RWPE1 (cell line): ENCODE data around the gene PTPRU.
"Not testable (repeated sequence)": the region's sequence is repeated elsewhere in the genome, so short reads cannot be mapped to it uniquely, and the experiment has no call there.

Experiments
- CTCF ChIA-PET: fragments of 350-600 bp; sonication (Branson Sonifier 250); formaldehyde crosslinking; extraction: SDS; loops from one replicate; lab custom pipeline; 2021; lab: Yijun Ruan, JAX
- POLR2A ChIA-PET: fragments of 400-600 bp; formaldehyde crosslinking; extraction: SDS; loops from one replicate; lab custom pipeline; 2020; ENCODE audit warnings: antibody characterized with exemption; ENCODE audit not compliant: low non-redundant PET; lab: Yijun Ruan, JAX
- DNase-seq: peaks from one replicate; pipeline ENCODE4 v3.0.0; 2012; ENCODE audit warnings: low spot score
- H3K27ac ChIP-seq: fragments of 450-650 bp; 2 replicates; pipeline ENCODE4 v1.5.1; 2017
- TF ChIP-seq, protein P1 (sequence below): fragments of 450-650 bp; conservative IDR thresholded peaks from 2 replicates; pipeline ENCODE4 v1.5.1; 2017; ENCODE audit warnings: low read depth, mild to moderate bottlenecking

The PTPRU gene

GRCh38 chr1:29227511-29227910 lies 8.8 kb upstream of the PTPRU start:
- ChIA-PET POLR2A (no interaction called here), CTCF (interaction anchor here (0.7 kb wide), 1 partner anchor 158 kb away, joined by 6 read pairs; no protein-coding TSS in a partner anchor)

GRCh38 chr1:29230204-29230552 lies 6.1 kb upstream of the PTPRU start:
- H3K27ac ChIP-seq = peak overlapping the region; percentile 51; the same call in 1 of the 2 replicates
- POLR2A ChIA-PET = no interaction called here
- TF ChIP-seq, protein P1, sequence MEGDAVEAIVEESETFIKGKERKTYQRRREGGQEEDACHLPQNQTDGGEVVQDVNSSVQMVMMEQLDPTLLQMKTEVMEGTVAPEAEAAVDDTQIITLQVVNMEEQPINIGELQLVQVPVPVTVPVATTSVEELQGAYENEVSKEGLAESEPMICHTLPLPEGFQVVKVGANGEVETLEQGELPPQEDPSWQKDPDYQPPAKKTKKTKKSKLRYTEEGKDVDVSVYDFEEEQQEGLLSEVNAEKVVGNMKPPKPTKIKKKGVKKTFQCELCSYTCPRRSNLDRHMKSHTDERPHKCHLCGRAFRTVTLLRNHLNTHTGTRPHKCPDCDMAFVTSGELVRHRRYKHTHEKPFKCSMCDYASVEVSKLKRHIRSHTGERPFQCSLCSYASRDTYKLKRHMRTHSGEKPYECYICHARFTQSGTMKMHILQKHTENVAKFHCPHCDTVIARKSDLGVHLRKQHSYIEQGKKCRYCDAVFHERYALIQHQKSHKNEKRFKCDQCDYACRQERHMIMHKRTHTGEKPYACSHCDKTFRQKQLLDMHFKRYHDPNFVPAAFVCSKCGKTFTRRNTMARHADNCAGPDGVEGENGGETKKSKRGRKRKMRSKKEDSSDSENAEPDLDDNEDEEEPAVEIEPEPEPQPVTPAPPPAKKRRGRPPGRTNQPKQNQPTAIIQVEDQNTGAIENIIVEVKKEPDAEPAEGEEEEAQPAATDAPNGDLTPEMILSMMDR = no peak
- CTCF ChIA-PET = interaction anchor here (0.7 to 1.4 kb wide), 2 partner anchors 1150 to 1477 kb away, joined by 3 to 6 read pairs; no protein-coding TSS in a partner anchor
- DNase-seq = no peak

More at GRCh38 chr1:29227511-29227910, 8.8 kb upstream of the PTPRU start:
- no peak for DNase-seq
- no peak overlapping the region for H3K27ac ChIP-seq
- TF ChIP-seq, protein P1 = no peak

GRCh38 chr1:29230553-29231378 lies 5.6 kb upstream of the PTPRU start, which contains the start of gene MECR:
Gene MECR (minus strand): TSS chr1:29230934. CDS start chr1:29230906, 28 bp downstream.
- peak; percentile 96 for DNase-seq
- POLR2A ChIA-PET = no interaction called here
- peak within 1 kb of the TSS; percentile 51 for H3K27ac ChIP-seq
- CTCF ChIA-PET = interaction anchor here (0.7 to 1.4 kb wide), 2 partner anchors 1150 to 1477 kb away, joined by 3 to 6 read pairs; no protein-coding TSS in a partner anchor
- TF ChIP-seq, protein P1 = 0 out of 2 replicates have a peak, but pooled peaks have one; percentile 10

- H3K27ac ChIP-seq = no peak overlapping the region
- TF ChIP-seq, protein P1 = no peak
- DNase-seq = no peak
- ChIA-PET POLR2A (no interaction called here), CTCF (interaction anchor here (0.7 kb wide), 1 partner anchor 10 kb away, joined by 3 read pairs; no protein-coding TSS in a partner anchor)
Measured at GRCh38 chr1:29232387-29232786, 3.9 kb upstream of the PTPRU start.

DNA sequence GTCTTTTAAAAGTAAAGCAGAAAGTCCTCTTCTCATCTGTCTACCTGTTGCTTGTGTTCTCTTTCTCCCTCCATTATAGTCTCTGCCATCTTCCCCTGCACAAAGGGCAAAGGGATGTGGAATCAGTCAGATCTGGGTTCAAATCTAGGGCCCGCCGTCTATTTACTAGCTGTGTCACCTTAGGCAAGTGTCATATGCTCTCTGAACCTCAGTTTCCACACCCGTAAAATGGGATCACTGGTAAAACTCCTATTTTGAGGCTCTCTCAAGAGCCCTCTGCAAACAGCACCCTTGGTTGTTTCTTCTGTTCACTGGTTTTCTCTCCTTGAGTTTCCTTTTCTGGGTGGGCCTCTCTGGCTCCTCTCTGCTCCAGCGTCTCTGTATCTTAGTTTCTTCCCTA lies 2.6 kb upstream of the PTPRU start:
- TF ChIP-seq, protein P1 = no peak
- POLR2A ChIA-PET = no interaction called here

GRCh38 chr1:29234471-29234870 lies 1.9 kb upstream of the PTPRU start:
- POLR2A ChIA-PET = interaction anchor here (0.6 kb wide), 1 partner anchor 9 kb away, joined by 3 read pairs; no protein-coding TSS in a partner anchor
- TF ChIP-seq, protein P1 = no peak
- no peak overlapping the region for H3K27ac ChIP-seq
- CTCF ChIA-PET = interaction anchor here (0.7 to 1.0 kb wide), 3 partner anchors 11 to 1448 kb away, joined by 3 read pairs; no protein-coding TSS in a partner anchor
- no peak for DNase-seq

More for the DNA sequence above, 2.6 kb upstream of the PTPRU start:
- H3K27ac ChIP-seq = no peak overlapping the region
- DNase-seq = no peak
- CTCF ChIA-PET = no interaction called here

GRCh38 chr1:29234881-29235280 lies 1.4 kb upstream of the PTPRU start:
- CTCF ChIA-PET = interaction anchor here (0.7 to 1.0 kb wide), 3 partner anchors 11 to 1447 kb away, joined by 3 read pairs; no protein-coding TSS in a partner anchor
- H3K27ac ChIP-seq, DNase-seq: not testable (repeated sequence)
- POLR2A ChIA-PET = interaction anchor here (0.6 kb wide), 1 partner anchor 10 kb away, joined by 3 read pairs; no protein-coding TSS in a partner anchor
